Central memory CD8-positive, alpha-beta T cell (primary cell): ENCODE data around the gene ERC2.

Experiments used
- ATAC-seq: fragments of 150-1000 bp; cut with Tn5 transposase; replicated peaks from 2 replicates; pipeline ENCODE4 v1.10.0; 2022; ENCODE audit warnings: mild to moderate bottlenecking, moderate FRiP score, moderate number of reproducible peaks; ENCODE audit not compliant: poor library complexity, severe bottlenecking; ENCODE audit errors: extremely low read depth
- DNase-seq, 2 donors: peaks; one replicate each; pipeline ENCODE4 v3.0.0; 2021; ENCODE audit warnings: low spot score in 2 of 2
- H3K27ac Mint-ChIP-seq: one replicate; pipeline ENCODE4 v1.8.0; 2022; ENCODE audit warnings: low read depth, mild to moderate bottlenecking, moderate library complexity, mixed read lengths
- H3K27me3 Mint-ChIP-seq: one replicate; pipeline ENCODE4 v1.8.0; 2022; ENCODE audit warnings: mixed read lengths
- H3K36me3 Mint-ChIP-seq: one replicate; pipeline ENCODE4 v1.8.0; 2022; ENCODE audit warnings: mild to moderate bottlenecking, moderate library complexity, mixed read lengths; ENCODE audit not compliant: insufficient read depth
- H3K4me1 Mint-ChIP-seq: one replicate; pipeline ENCODE4 v1.8.0; 2022; ENCODE audit warnings: mixed read lengths
- H3K4me3 Mint-ChIP-seq: one replicate; pipeline ENCODE4 v1.8.0; 2022; ENCODE audit warnings: mild to moderate bottlenecking, moderate library complexity, mixed read lengths
- H3K9me3 Mint-ChIP-seq: one replicate; pipeline ENCODE4 v1.8.0; 2022; ENCODE audit warnings: mixed read lengths

Gene ERC2

GRCh38 chr3:55766753-55767152, 701.5 kb downstream of the ERC2 start:
- Mint-ChIP-seq H3K27me3 (no peaks in the 10 kb centered on the region), H3K4me1 (no peaks in the 10 kb centered on the region), H3K36me3 (no peaks in the 10 kb centered on the region), H3K9me3 (peaks cover 14% of the 10 kb centered on the region), H3K27ac (no peak overlapping the region), H3K4me3 (no peak overlapping the region)
- DNase-seq (no peak), ATAC-seq (no peak)

GRCh38 chr3:55765906-55766701, 702.2 kb downstream of the ERC2 start:
- DNase-seq (no peak), ATAC-seq (no peak)
- no peak overlapping the region for H3K27ac Mint-ChIP-seq
- peaks cover 15% of the 10 kb centered on the region for H3K9me3 Mint-ChIP-seq
- no peaks in the 10 kb centered on the region for H3K4me1 Mint-ChIP-seq
- H3K36me3 Mint-ChIP-seq, result no peaks in the 10 kb centered on the region
- no peaks in the 10 kb centered on the region for H3K27me3 Mint-ChIP-seq
- no peak overlapping the region for H3K4me3 Mint-ChIP-seq

GRCh38 chr3:55765398-55765797, 702.9 kb downstream of the ERC2 start:
- peaks cover 15% of the 10 kb centered on the region for H3K9me3 Mint-ChIP-seq
- H3K4me1 Mint-ChIP-seq, result no peaks in the 10 kb centered on the region
- no peak overlapping the region for H3K4me3 Mint-ChIP-seq
- no peaks in the 10 kb centered on the region for H3K27me3 Mint-ChIP-seq
- no peaks in the 10 kb centered on the region for H3K36me3 Mint-ChIP-seq
- H3K27ac Mint-ChIP-seq, result no peak overlapping the region
- DNase-seq, result no peak
- ATAC-seq, result no peak

GRCh38 chr3:55756976-55757375, 711.3 kb downstream of the ERC2 start:
- no peak for ATAC-seq
- Mint-ChIP-seq H3K27me3 (no peaks in the 10 kb centered on the region), H3K4me1 (no peaks in the 10 kb centered on the region), H3K27ac (no peak overlapping the region), H3K36me3 (no peaks in the 10 kb centered on the region), H3K9me3 (peaks cover 11% of the 10 kb centered on the region), H3K4me3 (no peak overlapping the region)
- no peak for DNase-seq

- no peak overlapping the region for H3K27ac Mint-ChIP-seq
- DNase-seq (no peak), ATAC-seq (no peak)
- H3K27me3 Mint-ChIP-seq, result no peaks in the 10 kb centered on the region
- H3K36me3 Mint-ChIP-seq, result no peaks in the 10 kb centered on the region
- peaks cover 7% of the 10 kb centered on the region for H3K9me3 Mint-ChIP-seq
- no peaks in the 10 kb centered on the region for H3K4me1 Mint-ChIP-seq
- H3K4me3 Mint-ChIP-seq, result no peak overlapping the region
Observed at GRCh38 chr3:55755516-55756205, 712.6 kb downstream of the ERC2 start.

- ATAC-seq (no peak), DNase-seq (no peak)
- Mint-ChIP-seq H3K4me1 (no peaks in the 10 kb centered on the region), H3K27me3 (no peaks in the 10 kb centered on the region), H3K36me3 (no peaks in the 10 kb centered on the region), H3K4me3 (no peak overlapping the region), H3K9me3 (peaks cover 7% of the 10 kb centered on the region), H3K27ac (no peak overlapping the region)
Observed at GRCh38 chr3:55752911-55753310, 715.4 kb downstream of the ERC2 start.

- H3K4me3 Mint-ChIP-seq, result no peak overlapping the region
- no peak overlapping the region for H3K27ac Mint-ChIP-seq
- no peak for ATAC-seq
- DNase-seq, result no peak
- peaks cover 7% of the 10 kb centered on the region for H3K9me3 Mint-ChIP-seq
- no peaks in the 10 kb centered on the region for H3K36me3 Mint-ChIP-seq
- no peaks in the 10 kb centered on the region for H3K4me1 Mint-ChIP-seq
- no peaks in the 10 kb centered on the region for H3K27me3 Mint-ChIP-seq
Observed at GRCh38 chr3:55751730-55752129, 716.5 kb downstream of the ERC2 start.

- Mint-ChIP-seq H3K27ac (no peak overlapping the region), H3K9me3 (peaks cover 7% of the 10 kb centered on the region), H3K4me1 (no peaks in the 10 kb centered on the region), H3K36me3 (no peaks in the 10 kb centered on the region), H3K4me3 (no peak overlapping the region), H3K27me3 (no peaks in the 10 kb centered on the region)
- no peak for DNase-seq
- no peak for ATAC-seq
Observed at GRCh38 chr3:55750525-55750924, 717.7 kb downstream of the ERC2 start.

- ATAC-seq (no peak), DNase-seq (no peak)
- H3K27me3 Mint-ChIP-seq, result no peaks in the 10 kb centered on the region
- no peak overlapping the region for H3K27ac Mint-ChIP-seq
- H3K9me3 Mint-ChIP-seq, result peaks cover 7% of the 10 kb centered on the region
- no peaks in the 10 kb centered on the region for H3K4me1 Mint-ChIP-seq
- no peak overlapping the region for H3K4me3 Mint-ChIP-seq
- no peaks in the 10 kb centered on the region for H3K36me3 Mint-ChIP-seq
Observed at GRCh38 chr3:55749036-55749435, 719.2 kb downstream of the ERC2 start.

- DNase-seq (no peak), ATAC-seq (no peak)
- Mint-ChIP-seq H3K27me3 (no peaks in the 10 kb centered on the region), H3K27ac (no peak overlapping the region), H3K4me3 (no peak overlapping the region), H3K4me1 (no peaks in the 10 kb centered on the region), H3K9me3 (no peaks in the 10 kb centered on the region), H3K36me3 (no peaks in the 10 kb centered on the region)
Observed at GRCh38 chr3:55746808-55747413, 721.4 kb downstream of the ERC2 start.

- no peaks in the 10 kb centered on the region for H3K27me3 Mint-ChIP-seq
- no peaks in the 10 kb centered on the region for H3K36me3 Mint-ChIP-seq
- ATAC-seq, result no peak
- H3K4me1 Mint-ChIP-seq, result no peaks in the 10 kb centered on the region
- H3K9me3 Mint-ChIP-seq, result peaks cover 6% of the 10 kb centered on the region
- DNase-seq, result no peak
- no peak overlapping the region for H3K4me3 Mint-ChIP-seq
- H3K27ac Mint-ChIP-seq, result no peak overlapping the region
Observed at GRCh38 chr3:55742832-55743136, 725.5 kb downstream of the ERC2 start.

- H3K9me3 Mint-ChIP-seq, result peaks cover 6% of the 10 kb centered on the region
- no peaks in the 10 kb centered on the region for H3K4me1 Mint-ChIP-seq
- H3K36me3 Mint-ChIP-seq, result no peaks in the 10 kb centered on the region
- ATAC-seq (no peak), DNase-seq (no peak)
- no peak overlapping the region for H3K4me3 Mint-ChIP-seq
- H3K27me3 Mint-ChIP-seq, result no peaks in the 10 kb centered on the region
- no peak overlapping the region for H3K27ac Mint-ChIP-seq
Observed at GRCh38 chr3:55742022-55742831, 726.0 kb downstream of the ERC2 start.
